Endothelial cell of umbilical vein (primary cell): ENCODE measurements around the gene HMMR.

ENCODE experiments used
- CTCF ChIP-seq, 2 donors: IDR thresholded peaks; 1 replicate in 1 of 2; 2 replicates in 1 of 2; pipeline ENCODE4 v1.5.1; 2011; ENCODE audit warnings: low read length in 2 of 2, mild to moderate bottlenecking in 2 of 2, moderate library complexity in 2 of 2, control low read depth in 1 of 2, inconsistent platforms in 1 of 2, low read depth in 1 of 2; ENCODE audit not compliant: insufficient read depth in 1 of 2; ENCODE audit errors: extremely low read depth in 1 of 2
- EZH2 ChIP-seq: IDR thresholded peaks from 2 replicates; pipeline ENCODE4 v1.6.1; 2012; ENCODE audit warnings: borderline replicate concordance, low read depth, mild to moderate bottlenecking, moderate library complexity, low read length, inconsistent platforms; ENCODE audit not compliant: severe bottlenecking
- FOS ChIP-seq: IDR thresholded peaks from 2 replicates; pipeline ENCODE4 v1.6.1; 2011; ENCODE audit warnings: mild to moderate bottlenecking, low read length, moderate library complexity, borderline replicate concordance; ENCODE audit not compliant: insufficient read depth
- GATA2 ChIP-seq: IDR thresholded peaks from 2 replicates; pipeline ENCODE4 v1.7.0; 2011; ENCODE audit warnings: low read depth, mild to moderate bottlenecking, moderate library complexity, mixed read lengths, low read length; ENCODE audit not compliant: insufficient read length, insufficient read depth
- JUN ChIP-seq: IDR thresholded peaks from 2 replicates; pipeline ENCODE4 v1.6.1; 2011; ENCODE audit warnings: borderline replicate concordance, low read depth; ENCODE audit not compliant: insufficient read length, insufficient read depth
- MAX ChIP-seq: IDR thresholded peaks from 2 replicates; pipeline ENCODE4 v1.6.1; 2011; ENCODE audit not compliant: insufficient read depth, insufficient read length
- MYC ChIP-seq: IDR thresholded peaks from one replicate; pipeline ENCODE4 v1.6.1; 2011; ENCODE audit warnings: mild to moderate bottlenecking, low read depth, low read length
- POLR2A ChIP-seq: IDR thresholded peaks from 2 replicates; pipeline ENCODE4 v1.6.1; 2012; ENCODE audit warnings: low read depth, mild to moderate bottlenecking, control low read depth, low read length
- POLR2AphosphoS5 ChIP-seq: IDR thresholded peaks from 2 replicates; pipeline ENCODE4 v1.6.1; 2012; ENCODE audit warnings: low read depth, mild to moderate bottlenecking, control low read depth, low read length, moderate library complexity; ENCODE audit not compliant: insufficient read depth

- TF ChIP-seq CTCF (IDR thresholded peaks at IDR 0.05; ENCODE audit: extremely low read depth in 1 of 2, insufficient read depth in 1 of 2, low read depth in 1 of 2, low read length in 2 of 2) (no peak), EZH2 (no peak), POLR2A (no peak), MYC (no peak), POLR2AphosphoS5 (no peak), FOS (no peak), GATA2 (no peak), JUN (no peak), MAX (no peak)
Observed at GRCh38 chr5:163505049-163505367, 44.6 kb downstream of the HMMR start.
